CD4-positive, alpha-beta T cell (primary cell): ENCODE data around the gene KANSL1. TPM values are rescaled to one million over a fixed set of nuclear protein-coding genes. Genes with fewer than 3 reads are reported as not detected.

Experiments used
- ATAC-seq: fragments of 200-7000 bp; cut with Tn5 transposase; one replicate; pipeline ENCODE4 v1.10.0; 2022; ENCODE audit warnings: mild to moderate bottlenecking; ENCODE audit not compliant: poor library complexity
- CTCF ChIA-PET: fragments of 350-600 bp; sonication (Branson Sonifier 250); formaldehyde crosslinking; loops from one replicate; lab custom pipeline; 2021; ENCODE audit warnings: antibody characterized with exemption, inconsistent platforms; lab: Charles Lee
- POLR2A ChIA-PET: fragments of 350-600 bp; sonication (Branson Sonifier 250); formaldehyde crosslinking; loops from one replicate; lab custom pipeline; 2021; ENCODE audit warnings: antibody characterized with exemption, inconsistent platforms; lab: Charles Lee
- DNase-seq, 14 experiments: peaks; one replicate each; pipeline ENCODE4 v3.0.0-alpha.2; 2013 to 2020; ENCODE audit warnings: mixed read lengths in 2 of 14
- H3K27ac ChIP-seq, 2 donors: one replicate each; pipeline versions ENCODE4 v1.5.1 to v1.7.0; 2013; ENCODE audit warnings: low read length in 2 of 2, low read depth in 1 of 2, mild to moderate bottlenecking in 1 of 2
- H3K27me3 ChIP-seq, 2 experiments: 1 replicate in 1 of 2; 2 replicates in 1 of 2; pipeline versions ENCODE4 v1.6.1 to v1.7.0; 2013; ENCODE audit warnings: low read length in 2 of 2, control low read depth in 1 of 2, mild to moderate bottlenecking in 1 of 2, moderate library complexity in 1 of 2; ENCODE audit not compliant: insufficient read depth in 2 of 2, control insufficient read depth in 1 of 2
- H3K36me3 ChIP-seq: one replicate; pipeline ENCODE4 v1.6.1; 2013; ENCODE audit warnings: low read length, control low read depth; ENCODE audit not compliant: insufficient read depth
- H3K4me1 ChIP-seq: one replicate; pipeline ENCODE4 v1.6.1; 2013; ENCODE audit warnings: low read length, control low read depth; ENCODE audit not compliant: insufficient read depth
- H3K4me3 ChIP-seq: one replicate; pipeline ENCODE4 v1.5.1; 2013; ENCODE audit warnings: mild to moderate bottlenecking, low read length, moderate library complexity
- H3K9me3 ChIP-seq, 2 experiments: 1 replicate in 1 of 2; 2 replicates in 1 of 2; pipeline versions ENCODE4 v1.6.1 to v1.7.0; 2013; ENCODE audit warnings: low read length in 2 of 2, mild to moderate bottlenecking in 2 of 2, control low read depth in 1 of 2, moderate library complexity in 1 of 2; ENCODE audit not compliant: control insufficient read depth in 1 of 2, insufficient read depth in 1 of 2
- H3K27ac Mint-ChIP-seq: one replicate; pipeline ENCODE4 v1.8.0; 2020; ENCODE audit warnings: mixed read lengths
- H3K27me3 Mint-ChIP-seq: one replicate; pipeline ENCODE4 v1.8.0; 2021; ENCODE audit warnings: mixed read lengths
- H3K36me3 Mint-ChIP-seq: one replicate; pipeline ENCODE4 v1.8.0; 2021; ENCODE audit warnings: low read depth, mixed read lengths
- H3K4me1 Mint-ChIP-seq: one replicate; pipeline ENCODE4 v1.8.0; 2021; ENCODE audit warnings: low read depth, mixed read lengths
- H3K4me3 Mint-ChIP-seq: one replicate; pipeline ENCODE4 v1.8.0; 2020; ENCODE audit warnings: mild to moderate bottlenecking, mixed read lengths
- H3K9me3 Mint-ChIP-seq: one replicate; pipeline ENCODE4 v1.8.0; 2020; ENCODE audit warnings: mixed read lengths
- CTCF ChIP-seq: fragments of 200-600 bp; IDR thresholded peaks from one replicate; pipeline ENCODE4 v1.8.0; 2022; ENCODE audit warnings: antibody characterized with exemption, mild to moderate bottlenecking
- intact Hi-C, 2 experiments: fragments of 100-400 bp; cut with DNase I in 1 of 2; cut with micrococcal nuclease in 1 of 2; formaldehyde crosslinking; loops; one replicate each; pipeline versions ENCODE4 v1.15.1 to v1.9.0; 2023 to 2025; cut with DNase I, micrococcal nuclease
- total RNA-seq, 174 experiments: library from RNA in 2 of 174; stranded (reverse) in 2 of 174; gene quantifications; one replicate each; pipeline ENCODE4 v1.2.3 and lab custom pipeline; 2021 to 2026

The KANSL1 gene
- total RNA-seq, 2 experiments from 2014 or later, result 122 to 125 TPM

DNA sequence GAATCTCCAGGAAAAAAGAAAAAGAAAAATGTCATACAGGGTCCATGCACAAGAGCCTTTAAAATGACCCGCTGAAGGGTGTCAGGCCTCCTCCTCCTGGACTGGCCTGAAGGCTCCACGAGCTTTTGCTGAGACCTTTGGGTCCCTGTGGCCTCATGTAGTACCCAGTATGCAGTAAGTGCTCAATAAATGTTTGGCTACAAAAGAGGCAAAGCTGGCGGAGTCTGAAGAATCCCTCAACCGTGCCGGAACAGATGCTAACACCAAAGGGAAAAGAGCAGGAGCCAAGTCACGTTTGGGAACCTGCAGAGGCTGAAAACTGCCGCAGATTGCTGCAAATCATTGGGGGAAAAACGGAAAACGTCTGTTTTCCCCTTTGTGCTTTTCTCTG, 193.3 kb downstream of the KANSL1 start:
- DNase-seq (no peak), ATAC-seq (no peak)
- Mint-ChIP-seq H3K27me3 (no peaks in the 10 kb centered on the region), H3K4me3 (no peak overlapping the region), H3K27ac (no peak overlapping the region), H3K9me3 (no peaks in the 10 kb centered on the region), H3K4me1 (no peaks in the 10 kb centered on the region), H3K36me3 (no peaks in the 10 kb centered on the region)
- ChIA-PET POLR2A (no interaction called here), CTCF (no interaction called here)
- Histone ChIP-seq H3K27me3 (no peaks in the 10 kb centered on the region), H3K4me1 (peaks cover 7% of the 10 kb centered on the region), H3K9me3 (no peaks in the 10 kb centered on the region), H3K27ac (no peak overlapping the region), H3K4me3 (no peak overlapping the region), H3K36me3 (no peaks in the 10 kb centered on the region)
- intact Hi-C loops, result loop anchor here (5.0 to 10.0 kb wide), 2 partner anchors 192 to 285 kb away; partner anchors contain the start of gene KANSL1 (in 1 of the 2)
- no peak for TF ChIP-seq CTCF

DNA sequence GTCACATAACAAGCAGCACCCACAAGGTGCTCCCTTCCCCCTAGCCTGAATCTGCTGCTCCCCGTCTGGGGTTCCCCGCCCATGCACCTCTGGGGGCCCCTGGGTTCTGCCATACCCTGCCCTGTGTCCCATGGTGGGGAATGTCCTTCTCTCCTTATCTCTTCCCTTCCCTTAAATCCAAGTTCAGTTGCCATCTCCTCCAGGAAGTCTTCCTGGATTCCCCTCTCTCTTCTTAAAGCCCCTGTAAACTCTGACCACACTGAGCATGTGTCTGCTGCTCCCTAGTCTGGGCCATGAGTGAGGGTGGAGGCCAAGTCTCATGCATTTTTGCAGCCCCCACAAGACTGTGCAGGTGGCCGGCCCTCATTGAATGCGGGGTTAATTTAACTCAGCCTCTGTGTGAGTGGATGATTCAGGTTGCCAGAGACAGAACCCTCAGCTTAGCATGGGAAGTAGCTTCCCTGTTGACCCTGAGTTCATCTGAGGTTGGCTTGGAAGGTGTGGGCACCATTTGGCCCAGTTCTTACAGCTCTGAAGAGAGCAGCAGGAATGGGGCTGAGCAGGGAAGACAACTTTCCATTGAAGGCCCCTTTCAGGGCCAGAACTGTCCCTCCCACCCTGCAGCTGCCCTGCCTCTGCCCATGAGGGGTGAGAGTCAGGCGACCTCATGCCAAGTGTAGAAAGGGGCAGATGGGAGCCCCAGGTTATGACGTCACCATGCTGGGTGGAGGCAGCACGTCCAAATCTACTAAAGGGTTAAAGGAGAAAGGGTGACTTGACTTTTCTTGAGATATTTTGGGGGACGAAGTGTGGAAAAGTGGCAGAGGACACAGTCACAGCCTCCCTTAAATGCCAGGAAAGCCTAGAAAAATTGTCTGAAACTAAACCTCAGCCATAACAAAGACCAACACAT, 194.0 kb downstream of the KANSL1 start, which contains the start of gene STH:
Gene STH, plus strand, starts transcription at position 264 of the 913 bp plus-strand sequence. Its CDS starts 30 bp downstream, at position 294.
- Mint-ChIP-seq H3K27me3 (no peaks in the 10 kb centered on the region), H3K27ac (no peak within 1 kb of the TSS), H3K36me3 (no peaks in the 10 kb centered on the region), H3K9me3 (no peaks in the 10 kb centered on the region), H3K4me3 (no peak within 1 kb of the TSS), H3K4me1 (no peaks in the 10 kb centered on the region)
- no peaks in the 10 kb centered on the region for H3K27me3 ChIP-seq
- no peaks in the 10 kb centered on the region for H3K36me3 ChIP-seq
- H3K4me3 ChIP-seq, result no peak within 1 kb of the TSS
- CTCF ChIA-PET, result no interaction called here
- TF ChIP-seq CTCF, result no peak
- DNase-seq (no peak), ATAC-seq (no peak)
- no peaks in the 10 kb centered on the region for H3K9me3 ChIP-seq
- H3K4me1 ChIP-seq, result peaks cover 7% of the 10 kb centered on the region
- H3K27ac ChIP-seq, result no peak within 1 kb of the TSS
- POLR2A ChIA-PET, result no interaction called here
- intact Hi-C loops, result no loop called here

DNA sequence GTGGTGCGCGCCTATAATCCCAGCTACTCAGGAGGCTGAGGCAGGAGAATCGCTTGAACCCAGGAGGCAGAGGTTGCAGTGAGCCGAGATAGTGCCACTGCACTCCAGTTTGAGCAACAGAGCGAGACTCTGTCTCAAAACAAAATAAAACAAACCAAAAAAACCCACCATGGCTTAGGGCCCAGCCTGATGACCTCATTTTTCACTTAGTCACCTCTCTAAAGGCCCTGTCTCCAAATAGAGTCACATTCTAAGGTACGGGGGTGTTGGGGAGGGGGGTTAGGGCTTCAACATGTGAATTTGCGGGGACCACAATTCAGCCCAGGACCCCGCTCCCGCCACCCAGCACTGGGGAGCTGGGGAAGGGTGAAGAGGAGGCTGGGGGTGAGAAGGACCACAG, 195.6 kb downstream of the KANSL1 start:
- no peak overlapping the region for H3K4me3 ChIP-seq
- Mint-ChIP-seq H3K9me3 (no peaks in the 10 kb centered on the region), H3K27me3 (no peaks in the 10 kb centered on the region), H3K4me3 (no peak overlapping the region), H3K36me3 (no peaks in the 10 kb centered on the region), H3K27ac (no peak overlapping the region), H3K4me1 (no peaks in the 10 kb centered on the region)
- ChIA-PET POLR2A (no interaction called here), CTCF (no interaction called here)
- intact Hi-C loops, result no loop called here
- no peak for DNase-seq
- no peaks in the 10 kb centered on the region for H3K9me3 ChIP-seq
- no peak for ATAC-seq
- no peak overlapping the region for H3K27ac ChIP-seq
- no peak for TF ChIP-seq CTCF
- peaks cover 5% of the 10 kb centered on the region for H3K4me1 ChIP-seq
- H3K27me3 ChIP-seq, result no peaks in the 10 kb centered on the region
- no peaks in the 10 kb centered on the region for H3K36me3 ChIP-seq
